NCI-H2196 treated with DMSO at 0.1 percent for 48 hours (cell line): ENCODE data around the gene BTN2A1.

Source experiments
- DNase-seq: peaks from one replicate; lab custom pipeline; 2025; ENCODE audit not compliant: unreplicated experiment; lab: John Stamatoyannopoulos, UW

Gene BTN2A1

DNA sequence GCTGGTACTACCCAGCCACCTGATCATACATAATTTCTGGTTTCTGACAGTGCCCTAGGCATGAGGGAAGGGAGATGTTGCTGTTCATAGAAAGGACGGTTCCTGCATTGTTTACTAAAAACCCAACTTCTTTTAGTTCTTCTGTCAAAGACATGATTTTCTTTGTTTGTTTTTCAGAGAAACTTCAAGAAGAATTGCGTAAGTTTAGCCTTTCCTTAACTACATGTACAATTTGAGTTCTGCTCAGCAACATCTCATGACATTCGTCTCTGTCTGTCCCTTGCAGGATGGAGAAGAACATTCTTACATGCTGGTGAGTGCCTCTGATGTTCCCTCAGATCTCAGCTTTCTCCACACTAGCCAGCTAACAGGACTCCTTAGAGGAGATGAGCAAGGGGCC, 8.0 kb downstream of the BTN2A1 start:
- DNase-seq = no peak

DNA sequence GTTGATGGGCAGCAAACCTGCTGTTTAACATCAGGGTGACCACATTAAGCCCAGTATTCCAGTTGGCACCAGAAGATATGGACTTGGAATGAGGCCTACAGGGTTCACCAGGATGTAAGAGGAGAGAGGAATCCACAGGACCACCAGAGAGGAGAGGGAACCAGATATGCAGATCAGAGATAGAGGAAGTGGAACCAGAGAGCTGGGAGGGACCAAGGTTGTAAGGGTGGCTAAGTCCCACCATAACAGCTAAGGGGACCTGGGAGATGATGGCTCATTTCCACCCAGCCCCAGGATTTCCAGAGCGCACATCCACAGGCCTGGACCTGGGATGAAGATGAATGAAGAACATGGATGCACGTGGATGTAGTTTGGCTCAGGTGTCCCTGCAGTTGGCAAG, 11.1 kb downstream of the BTN2A1 start:
- no peak for DNase-seq

DNA sequence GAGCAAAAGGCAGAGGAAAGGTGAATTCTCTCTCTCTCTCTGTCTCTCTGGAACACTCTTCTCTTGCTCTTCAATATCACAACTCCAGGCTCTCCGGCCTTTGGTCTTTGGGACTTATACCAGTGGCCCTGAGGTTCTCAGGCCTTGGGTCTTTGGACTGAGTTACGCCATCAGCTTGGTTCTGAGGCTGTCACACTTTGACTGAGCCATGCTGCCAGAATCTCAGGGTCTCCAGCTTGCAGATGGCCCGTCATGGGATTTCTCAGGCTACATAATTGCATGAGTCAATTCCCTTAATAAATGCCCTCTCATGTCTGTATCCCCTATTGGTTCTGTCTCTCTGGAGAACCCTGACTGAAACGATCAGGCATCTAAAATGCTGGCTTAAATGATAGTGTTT, 12.9 kb downstream of the BTN2A1 start:
- no peak for DNase-seq

DNA sequence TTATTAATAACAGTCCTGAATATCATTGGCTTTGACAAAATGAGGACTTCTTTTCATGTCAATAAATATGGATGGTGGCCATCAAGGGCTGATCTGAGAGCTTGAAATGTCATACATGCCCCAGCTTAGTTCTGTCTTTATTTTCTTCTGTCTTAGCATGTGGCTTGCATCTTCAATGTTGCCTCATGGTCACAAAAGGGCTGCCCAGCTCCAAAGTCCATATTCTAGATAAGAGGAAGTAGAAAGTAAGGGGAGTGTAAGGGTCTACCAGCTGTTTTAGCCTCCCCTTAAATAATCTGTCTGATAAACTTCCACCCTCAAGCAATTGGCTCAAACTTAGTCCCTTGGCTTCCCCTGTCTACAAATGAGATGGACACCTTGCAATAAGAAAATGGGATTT, 14.2 kb downstream of the BTN2A1 start:
- DNase-seq = no peak

DNA sequence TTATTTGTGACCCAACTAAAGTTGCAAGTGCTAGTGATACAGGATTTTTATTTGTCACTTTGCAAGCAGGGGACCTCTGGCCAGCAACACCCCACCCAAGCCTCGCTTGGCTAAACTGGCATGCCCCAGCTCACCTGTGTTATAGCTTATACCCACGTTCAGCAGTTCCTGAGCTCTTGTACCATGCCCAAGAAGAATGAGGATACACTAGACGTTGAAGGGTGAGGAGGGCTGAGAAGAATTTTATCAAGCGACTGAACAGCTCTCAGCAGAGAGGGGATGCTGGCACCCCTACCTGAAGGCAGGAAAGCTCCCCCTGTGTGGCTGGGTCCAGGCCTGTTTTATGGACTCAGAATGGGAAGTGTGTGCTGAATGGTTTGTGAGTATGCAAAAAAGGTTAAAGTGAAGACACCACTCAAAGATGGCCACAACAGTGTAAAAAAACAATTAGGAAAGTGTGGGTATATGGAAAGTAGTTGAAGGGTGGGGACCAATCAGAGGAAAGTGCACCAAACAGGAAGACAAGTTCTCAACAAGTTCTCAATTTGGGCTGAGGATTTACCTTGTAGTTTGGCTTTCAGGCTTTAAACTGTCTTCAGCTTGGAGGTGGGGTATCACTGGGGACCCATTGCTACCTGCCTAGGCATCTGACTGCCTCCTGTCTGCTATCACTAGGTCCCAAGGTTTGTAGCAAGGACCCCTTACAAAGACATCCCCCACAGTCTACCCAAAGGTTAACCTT, 15.0 kb downstream of the BTN2A1 start:
- no peak for DNase-seq

DNA sequence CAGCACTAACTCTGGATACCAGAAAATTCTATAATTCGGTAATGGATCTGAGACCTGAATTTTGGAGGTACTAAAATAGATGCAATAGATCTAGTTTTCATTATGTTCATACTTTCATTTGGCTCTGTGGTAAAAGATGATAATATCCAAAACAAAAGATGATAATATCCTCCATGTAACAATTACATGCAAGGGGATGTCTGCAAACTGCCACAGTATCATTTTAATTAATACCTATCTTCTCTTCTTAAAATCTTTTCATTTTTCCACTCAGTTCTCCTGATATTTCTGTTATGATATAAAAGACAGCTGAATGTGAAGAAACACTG, 15.6 kb downstream of the BTN2A1 start:
- no peak for DNase-seq

DNA sequence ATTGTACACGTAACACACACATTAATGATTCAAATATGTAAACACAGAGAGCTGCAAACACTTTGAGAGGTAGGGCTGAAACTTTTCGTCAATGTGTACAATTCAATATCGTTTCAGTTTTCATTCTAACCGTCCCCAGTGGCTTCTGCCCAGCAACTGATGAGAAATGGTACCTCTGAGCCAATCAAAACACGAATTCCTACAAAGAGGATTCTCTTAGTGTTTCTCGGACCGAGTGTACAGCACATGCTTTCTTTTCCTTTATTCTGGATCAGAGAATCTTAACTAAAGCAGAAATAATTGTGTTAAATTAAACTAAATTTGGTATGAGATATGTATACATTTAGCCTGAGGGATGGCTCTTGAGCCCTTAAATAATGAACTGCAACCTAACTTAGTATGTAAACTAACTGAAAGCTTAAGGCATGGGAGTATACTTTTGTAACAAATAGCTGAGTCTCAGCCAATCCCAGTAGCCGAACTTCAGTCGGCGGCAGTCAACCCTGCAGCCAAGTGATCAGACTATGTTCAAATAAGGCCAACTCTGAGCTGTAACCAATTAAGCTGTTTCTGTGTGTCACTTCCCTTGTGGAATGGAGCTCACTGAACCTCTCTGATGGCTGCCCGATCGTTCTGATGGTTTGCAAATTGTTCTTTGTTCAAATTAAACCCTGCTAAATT, 16.1 kb downstream of the BTN2A1 start:
- DNase-seq = peak; percentile 89

DNA sequence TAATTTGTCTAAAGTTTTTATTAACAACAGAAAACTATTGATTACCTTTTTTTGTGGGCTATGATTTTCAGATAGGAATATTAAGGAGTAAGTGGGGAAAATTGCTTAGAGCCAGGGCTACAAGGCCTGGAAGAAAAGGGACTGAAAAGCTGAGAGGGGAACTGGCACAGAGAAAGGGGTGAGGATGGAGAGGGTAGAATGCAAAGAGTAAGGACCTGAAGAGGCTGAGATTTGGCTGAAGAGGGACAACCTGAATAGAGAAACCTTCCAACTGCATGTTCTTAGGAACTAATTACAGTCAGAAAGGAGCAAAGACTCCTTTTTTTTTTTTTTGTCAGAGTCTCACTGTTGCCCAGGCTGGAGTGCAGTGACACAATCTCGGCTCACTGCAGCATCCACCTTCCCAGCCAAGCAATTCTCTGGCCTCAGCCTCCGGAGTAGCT, 16.7 kb downstream of the BTN2A1 start:
- no peak for DNase-seq

DNA sequence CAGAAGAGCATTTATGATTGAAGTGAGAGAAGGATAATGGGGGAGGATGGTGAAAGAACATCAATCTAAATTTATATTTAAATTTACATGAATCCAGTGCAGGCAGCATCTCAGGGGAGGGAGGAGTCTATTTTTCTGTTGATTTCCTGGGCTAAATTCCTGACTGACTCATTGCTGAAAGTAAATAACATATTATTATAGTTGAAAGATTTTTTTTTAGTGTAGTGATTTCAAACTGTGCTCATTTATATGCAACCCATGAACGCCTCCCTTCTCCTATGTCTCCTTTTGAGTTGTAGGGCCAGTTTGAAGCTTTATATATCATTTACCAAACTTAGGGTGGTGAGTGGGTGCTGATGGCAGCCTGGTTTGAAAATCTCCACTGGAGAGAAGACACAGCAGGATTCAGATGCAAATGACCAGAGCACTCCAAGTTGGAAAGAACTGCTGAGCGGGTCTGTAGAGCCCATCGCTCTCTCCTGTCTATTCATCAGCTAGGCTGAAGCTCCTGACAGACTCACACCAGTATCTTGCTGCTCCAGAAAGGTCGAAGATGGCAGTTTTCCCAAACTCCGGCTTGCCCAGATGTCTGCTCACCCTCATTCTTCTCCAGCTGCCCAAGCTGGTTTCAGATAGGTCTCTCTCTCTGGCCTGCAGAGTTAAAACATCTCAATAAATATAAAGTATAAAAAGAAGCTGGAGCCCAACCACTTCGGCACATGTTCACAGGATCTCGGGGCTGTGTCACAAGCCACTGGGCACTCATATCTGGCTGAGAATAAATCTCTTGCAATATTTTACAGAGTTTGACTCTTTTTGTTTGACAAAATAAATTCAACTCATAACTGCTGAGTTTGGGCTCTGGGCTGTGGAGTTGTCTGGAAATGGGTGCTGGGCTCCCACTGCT, 18.3 kb downstream of the BTN2A1 start:
- DNase-seq = no peak

DNA sequence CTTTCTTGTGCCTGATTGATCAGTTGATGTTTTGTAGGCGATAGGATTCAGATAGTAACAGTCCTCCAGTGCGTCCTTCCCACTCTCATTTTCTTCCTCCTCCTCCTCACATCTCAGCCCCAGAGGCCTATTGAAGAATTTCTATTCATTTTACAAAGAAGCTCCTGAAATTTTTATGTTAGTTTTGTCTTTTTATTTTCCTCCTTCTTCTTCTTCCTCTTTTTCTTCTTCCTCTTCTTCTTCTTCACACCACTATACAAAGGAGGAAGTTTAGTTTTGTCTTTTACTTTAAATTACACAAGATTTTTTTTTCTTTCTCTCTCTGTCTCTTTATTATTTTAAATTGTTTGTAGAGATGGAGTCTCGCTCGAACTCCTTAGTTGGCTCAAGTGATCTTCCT, 19.1 kb downstream of the BTN2A1 start:
- DNase-seq = no peak

DNA sequence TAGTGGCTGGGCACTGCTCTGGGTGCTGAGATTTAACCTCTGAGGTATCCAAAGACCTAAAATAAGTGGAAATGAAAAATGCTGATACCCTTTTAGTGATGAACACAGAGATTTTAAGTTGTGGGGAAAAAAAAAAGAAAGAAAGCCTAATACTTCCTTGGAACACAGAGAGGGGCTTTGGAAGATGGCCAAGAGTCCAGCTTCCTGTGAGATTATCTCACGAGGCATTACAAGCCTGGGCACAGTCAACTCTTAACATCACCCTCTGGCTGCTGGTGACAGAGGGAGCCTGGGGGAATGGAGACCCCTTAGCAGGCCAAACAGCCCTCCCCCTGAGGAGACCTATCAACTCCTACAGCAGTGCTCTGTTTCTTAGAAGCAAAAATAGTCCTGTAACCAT, 19.7 kb downstream of the BTN2A1 start:
- DNase-seq = no peak

DNA sequence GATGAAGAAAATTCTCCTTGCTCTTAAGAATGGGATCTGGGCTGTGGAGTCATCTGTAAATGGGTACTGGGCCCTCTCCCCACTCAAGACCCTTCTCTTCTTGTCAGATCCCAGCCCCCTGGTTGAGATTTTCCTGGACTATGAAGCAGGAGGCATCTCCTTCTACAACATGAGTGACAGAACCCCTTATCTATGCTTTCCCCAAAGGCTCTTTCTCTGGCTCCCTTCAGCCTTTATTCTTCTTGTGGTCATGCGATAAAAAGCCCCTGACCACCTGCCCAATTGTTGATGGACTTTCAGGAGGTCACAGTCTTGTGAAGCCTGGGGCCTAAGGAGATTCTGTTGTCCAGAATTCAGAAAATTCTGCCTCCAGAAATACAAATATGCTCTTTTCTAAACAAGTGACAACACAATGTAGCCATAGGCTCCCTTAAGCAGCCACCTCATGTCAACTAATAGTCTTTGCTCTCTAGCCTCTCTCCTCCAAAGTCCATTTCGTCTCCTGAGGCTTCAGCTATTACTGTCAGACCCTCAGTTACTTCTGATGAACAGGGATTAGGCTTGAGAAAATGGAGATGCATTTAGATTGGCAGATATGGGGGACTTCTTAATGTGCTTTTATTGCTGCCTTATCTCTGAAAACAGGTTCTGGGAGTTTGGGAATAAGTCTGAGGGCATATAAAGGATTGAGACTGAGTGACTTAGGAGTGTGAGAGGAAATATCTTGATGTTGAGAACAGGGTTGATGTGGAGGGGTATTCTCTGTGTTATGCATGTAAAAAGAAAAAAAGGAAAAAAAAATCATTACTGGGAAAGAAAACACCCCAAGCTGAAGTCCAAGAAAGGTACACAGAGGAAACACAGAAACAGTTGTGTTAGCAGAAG, 20.6 kb downstream of the BTN2A1 start:
- no peak for DNase-seq

DNA sequence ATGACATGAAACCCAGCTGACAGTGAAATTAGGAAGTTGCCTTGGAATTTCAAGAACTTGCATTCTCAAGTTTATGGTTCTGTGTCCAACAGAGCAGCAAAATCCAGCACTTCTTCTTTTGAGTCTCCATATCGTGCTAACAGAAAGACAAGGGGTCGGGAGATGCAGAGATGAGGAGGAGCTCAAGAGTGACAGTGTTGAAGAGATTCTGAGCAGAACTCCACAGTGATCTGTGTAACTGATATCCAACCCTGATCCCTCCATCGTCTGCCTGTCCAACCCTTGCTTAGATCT, 21.2 kb downstream of the BTN2A1 start:
- DNase-seq = no peak

DNA sequence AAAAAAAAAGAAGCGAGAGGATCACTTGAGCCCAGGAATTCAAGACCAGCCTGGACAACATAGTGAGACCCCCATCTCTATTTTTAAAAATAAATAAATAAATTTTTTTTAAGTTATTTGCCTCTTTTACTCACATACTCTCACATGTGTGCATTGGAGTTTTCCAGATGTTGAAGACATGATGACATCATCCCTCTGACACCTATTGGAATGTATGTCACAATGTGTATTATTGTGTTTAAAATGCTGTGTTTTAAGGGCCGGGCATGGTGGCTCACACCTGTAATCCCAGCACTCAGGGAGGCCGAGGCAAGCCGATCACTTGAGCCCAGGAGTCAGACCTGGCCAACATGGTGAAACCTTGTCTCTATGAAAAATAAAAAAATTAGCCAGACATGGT, 24.6 kb downstream of the BTN2A1 start:
- no peak for DNase-seq

DNA sequence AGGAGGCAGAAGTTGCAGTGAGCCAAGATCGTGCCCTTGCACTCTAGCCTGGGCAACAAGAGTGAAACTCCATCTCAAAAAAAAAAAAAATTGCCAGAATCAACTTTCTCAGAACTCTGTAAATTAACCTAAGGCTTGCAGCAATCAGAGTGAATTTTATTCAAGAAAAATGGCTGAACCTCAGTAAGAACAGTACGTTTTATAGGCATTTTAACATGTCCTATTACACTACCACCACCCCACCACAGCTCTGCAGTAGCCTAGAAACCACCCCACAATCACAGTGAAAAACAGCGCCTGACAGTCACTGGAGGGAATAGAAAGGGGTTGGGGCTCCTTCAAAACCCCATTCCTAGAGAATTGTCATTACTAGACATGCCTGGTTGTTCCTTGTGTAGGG, 26.0 kb downstream of the BTN2A1 start:
- no peak for DNase-seq

DNA sequence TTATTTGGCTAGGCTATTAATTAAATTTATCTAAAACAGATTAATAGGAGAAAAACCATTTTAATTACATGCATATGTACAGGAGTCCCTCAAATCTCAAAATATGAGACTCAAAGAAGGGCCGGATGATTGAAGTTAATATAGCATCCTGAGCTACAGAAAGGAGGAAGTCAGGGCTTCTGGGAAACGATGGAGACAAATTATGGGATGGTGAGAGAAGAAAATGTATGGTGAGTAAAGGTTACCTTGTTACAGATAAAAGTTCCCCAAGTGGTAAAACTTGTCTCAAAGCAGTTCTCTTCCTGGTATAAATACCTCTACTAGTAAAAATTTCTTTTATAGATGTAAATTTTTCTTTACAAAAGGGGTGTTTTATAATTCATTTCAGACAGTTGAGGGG, 26.4 kb downstream of the BTN2A1 start:
- DNase-seq = no peak

DNA sequence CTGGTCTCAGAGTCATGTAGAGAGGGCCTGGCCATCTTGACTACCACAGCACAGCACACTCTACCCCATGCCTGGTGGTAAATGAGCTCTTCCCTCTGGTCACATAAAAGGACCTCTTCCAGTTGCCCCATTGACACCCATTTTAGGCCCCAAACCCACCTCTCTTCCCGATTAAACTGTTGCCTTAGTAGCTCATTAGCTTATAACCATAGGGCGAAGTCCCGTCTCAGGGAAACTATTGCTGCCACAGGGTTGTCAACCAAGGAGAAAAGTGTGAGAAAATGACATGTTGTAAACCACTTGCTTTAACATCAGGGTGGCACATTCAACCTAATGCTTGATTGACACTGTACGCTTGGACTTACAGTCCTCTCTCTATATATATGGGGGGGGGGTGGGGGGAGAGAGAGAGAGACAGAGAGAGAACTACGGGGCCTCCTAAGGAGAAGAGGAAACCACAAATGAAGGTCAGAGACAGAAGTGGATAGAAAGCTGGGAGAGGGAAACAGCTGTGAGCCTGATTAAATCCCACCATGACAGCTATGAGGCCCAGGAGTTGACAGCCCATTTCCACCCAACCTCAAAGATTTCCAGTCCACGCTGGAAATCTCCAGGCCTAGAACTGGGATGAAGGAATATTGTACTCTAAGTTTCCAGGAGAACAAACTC, 27.5 kb downstream of the BTN2A1 start:
- no peak for DNase-seq

DNA sequence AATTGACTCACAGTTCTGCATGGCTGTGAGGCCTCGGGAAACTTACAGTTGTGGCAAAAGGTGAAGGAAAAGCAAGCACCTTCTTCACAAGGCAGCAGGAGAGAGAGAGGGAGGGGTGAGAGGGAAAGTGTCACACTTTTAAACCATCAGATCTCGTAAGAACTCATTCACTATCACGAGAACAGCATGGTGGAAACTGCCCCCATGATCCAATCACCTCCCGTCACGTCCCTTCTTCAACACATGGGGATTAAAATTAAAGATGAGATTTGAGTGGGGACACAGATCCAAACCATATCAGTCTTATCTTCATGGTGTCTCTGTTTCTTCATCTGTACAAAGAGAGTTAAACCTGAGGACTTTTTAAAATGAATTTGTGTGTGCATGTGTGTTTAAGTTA, 28.6 kb downstream of the BTN2A1 start:
- DNase-seq = no peak

DNA sequence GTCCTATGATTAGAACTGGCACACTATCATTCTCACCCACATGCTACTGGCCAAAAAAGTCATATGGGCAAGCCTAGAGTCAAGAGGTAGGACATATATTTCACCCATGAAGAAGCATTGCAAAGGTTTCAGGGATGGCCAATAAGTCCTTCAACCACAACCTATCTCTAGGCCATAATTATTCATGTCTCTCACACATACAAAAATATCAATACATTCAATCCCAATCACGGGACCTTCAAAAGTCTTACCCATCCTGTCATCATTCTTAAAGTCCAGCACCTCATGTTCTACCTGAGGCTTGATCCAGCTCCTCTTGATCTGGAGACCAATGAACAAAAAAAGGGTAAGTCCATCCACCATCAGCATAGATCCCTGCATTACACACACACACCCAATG, 29.7 kb downstream of the BTN2A1 start:
- no peak for DNase-seq
